GM23338 (cell line): ENCODE results near the gene ACAN. TPM values are rescaled to one million over a fixed set of nuclear protein-coding genes. Genes with fewer than 3 reads are reported as not detected.

Source experiments
- ATAC-seq: fragments of 200-7000 bp; cut with Tn5 transposase; 3 replicates; pipeline ENCODE4 v1.9.1; 2020
- DNase-seq: peaks from one replicate; pipeline ENCODE4 v3.0.0-alpha.2; 2015; ENCODE audit warnings: low spot score
- H2AFZ ChIP-seq: fragments of 200-600 bp; sonication (generic); 2 replicates; pipeline ENCODE4 v1.8.0; 2016; ENCODE audit warnings: antibody characterized with exemption, mild to moderate bottlenecking, moderate library complexity
- H3F3A ChIP-seq: fragments of 200-600 bp; sonication (generic); replicated peaks from 2 replicates; pipeline ENCODE4 v1.8.0; 2017; ENCODE audit warnings: antibody characterized with exemption, mixed run types, low read depth
- H3K27ac ChIP-seq: fragments of 200-600 bp; sonication (generic); 2 replicates; pipeline ENCODE4 v1.6.1; 2016; ENCODE audit warnings: low read depth
- H3K27me3 ChIP-seq: fragments of 200-600 bp; sonication (generic); 2 replicates; pipeline ENCODE4 v1.8.0; 2016; ENCODE audit warnings: mild to moderate bottlenecking, mixed run types, moderate library complexity; ENCODE audit not compliant: insufficient read depth
- H3K36me3 ChIP-seq: fragments of 200-600 bp; sonication (generic); 2 replicates; pipeline ENCODE4 v1.8.0; 2016; ENCODE audit warnings: mild to moderate bottlenecking; ENCODE audit not compliant: insufficient read depth
- H3K4me1 ChIP-seq: fragments of 200-600 bp; sonication (generic); 2 replicates; pipeline ENCODE4 v1.8.0; 2016; ENCODE audit warnings: mild to moderate bottlenecking, moderate library complexity; ENCODE audit not compliant: insufficient read depth
- H3K4me2 ChIP-seq: fragments of 200-600 bp; sonication (generic); 2 replicates; pipeline ENCODE4 v1.7.1; 2017; ENCODE audit warnings: mixed run types
- H3K4me3 ChIP-seq: fragments of 200-600 bp; sonication (generic); 2 replicates; pipeline ENCODE4 v1.6.1; 2016; ENCODE audit warnings: mixed run types
- H3K79me2 ChIP-seq: fragments of 200-600 bp; sonication (generic); replicated peaks from 2 replicates; pipeline ENCODE4 v1.8.0; 2017; ENCODE audit warnings: mild to moderate bottlenecking; ENCODE audit not compliant: insufficient read depth
- H3K9me2 ChIP-seq: fragments of 200-600 bp; sonication (generic); 2 replicates; pipeline ENCODE4 v1.8.0; 2017; ENCODE audit not compliant: insufficient read depth
- H4K20me1 ChIP-seq: fragments of 200-600 bp; sonication (generic); replicated peaks from 2 replicates; pipeline ENCODE4 v1.8.0; 2017; ENCODE audit warnings: mild to moderate bottlenecking; ENCODE audit not compliant: insufficient read depth
- H3K27ac Mint-ChIP-seq: 2 replicates; pipeline ENCODE4 v1.8.0; 2020; ENCODE audit warnings: inconsistent platforms, mild to moderate bottlenecking, moderate library complexity, mixed read lengths
- H3K27me3 Mint-ChIP-seq: 3 replicates; pipeline ENCODE4 v1.8.0; 2022; ENCODE audit warnings: low read depth, mild to moderate bottlenecking, moderate library complexity, mixed read lengths, inconsistent platforms; ENCODE audit not compliant: insufficient read depth, poor library complexity
- H3K36me3 Mint-ChIP-seq: 3 replicates; pipeline ENCODE4 v1.8.0; 2021; ENCODE audit warnings: low read depth, mild to moderate bottlenecking, inconsistent platforms, moderate library complexity, mixed read lengths
- H3K4me1 Mint-ChIP-seq: 3 replicates; pipeline ENCODE4 v1.8.0; 2020; ENCODE audit warnings: mild to moderate bottlenecking, inconsistent platforms, mixed read lengths
- H3K4me3 Mint-ChIP-seq: 3 replicates; pipeline ENCODE4 v1.8.0; 2021; ENCODE audit warnings: moderate library complexity, mild to moderate bottlenecking, inconsistent platforms, mixed read lengths
- H3K9me3 Mint-ChIP-seq: 3 replicates; pipeline ENCODE4 v1.8.0; 2020; ENCODE audit warnings: moderate library complexity, mild to moderate bottlenecking, inconsistent platforms, mixed read lengths
- CREB1 ChIP-seq: fragments of 250-450 bp; sonication (Bioruptor Pico); IDR thresholded peaks from 2 replicates; pipeline ENCODE4 v1.5.0; 2020; ENCODE audit warnings: low read depth, mild to moderate bottlenecking, moderate library complexity
- EZH2 ChIP-seq: fragments of 200-600 bp; sonication (generic); IDR thresholded peaks from one replicate; pipeline ENCODE4 v1.8.0; 2017; ENCODE audit warnings: antibody characterized with exemption, mild to moderate bottlenecking, low read depth; ENCODE audit not compliant: unreplicated experiment
- JUNB ChIP-seq: IDR thresholded peaks from one replicate; pipeline ENCODE4 v1.6.1; 2016; ENCODE audit warnings: antibody characterized with exemption; ENCODE audit not compliant: unreplicated experiment
- NANOG ChIP-seq: IDR thresholded peaks from 2 replicates; pipeline ENCODE4 v1.6.1; 2016; ENCODE audit warnings: antibody characterized with exemption, borderline replicate concordance
- POLR2AphosphoS5 ChIP-seq: IDR thresholded peaks from 2 replicates; pipeline ENCODE4 v1.6.1; 2016; ENCODE audit warnings: antibody characterized with exemption, low read depth
- ZNF114 ChIP-seq: fragments of 250-450 bp; sonication (Bioruptor Pico); IDR thresholded peaks from 2 replicates; pipeline ENCODE4 v1.5.0; 2020; ENCODE audit warnings: mild to moderate bottlenecking, moderate library complexity
- ZNF331 ChIP-seq: fragments of 250-450 bp; sonication (Bioruptor Pico); IDR thresholded peaks from 2 replicates; pipeline ENCODE4 v1.5.0; 2020; ENCODE audit warnings: low read depth, mild to moderate bottlenecking, moderate library complexity
- polyA plus RNA-seq: library from polyadenylated mRNA; unstranded; fragments of >200 nt; fragmentation: Nextera tagmentation; extraction: Ambion mirVana; gene quantifications from 2 replicates; pipeline ENCODE4 v1.2.1, GENCODE V29; 2016
- total RNA-seq: library from RNA; depleted of rRNA; stranded (reverse); fragments of >200 nt; shearing (Covaris generic); gene quantifications from 2 replicates; pipeline ENCODE4 v1.2.3, GENCODE V29; 2014
- TF ChIP-seq, protein P1 (sequence below): fragments of 250-450 bp; sonication (Bioruptor Pico); IDR thresholded peaks from 2 replicates; pipeline ENCODE4 v1.5.0; 2020; ENCODE audit warnings: mild to moderate bottlenecking, moderate library complexity
- TF ChIP-seq, protein P2 (sequence below): IDR thresholded peaks from one replicate; pipeline ENCODE4 v1.6.1; 2018; ENCODE audit warnings: antibody characterized with exemption; ENCODE audit not compliant: unreplicated experiment
- TF ChIP-seq, protein P3 (sequence below): IDR thresholded peaks from 2 replicates; pipeline ENCODE4 v1.6.1; 2016; ENCODE audit warnings: antibody characterized with exemption

ACAN gene
- total and polyA plus RNA-seq, 2 experiments from 2014 or later = 2.5 to 4.9 TPM

DNA sequence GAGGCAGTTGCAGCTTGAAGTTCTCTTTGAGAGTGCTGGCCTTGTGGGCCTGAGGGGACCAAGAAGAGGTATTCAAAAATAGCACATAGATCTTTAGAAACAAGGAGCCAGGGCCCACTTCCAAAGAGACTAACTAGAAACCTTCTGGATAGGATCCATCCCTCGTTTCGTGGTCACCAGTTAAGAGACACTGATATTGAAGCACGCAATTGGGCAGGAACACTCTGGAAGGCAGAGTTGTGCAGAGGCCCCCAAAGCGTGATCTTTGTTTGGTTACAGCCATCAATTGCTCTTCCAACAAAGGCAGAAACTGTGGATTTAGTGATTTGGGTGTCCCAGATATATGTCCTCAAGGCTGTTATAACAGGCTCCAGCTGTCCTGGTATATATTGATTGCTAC is 46.7 kb upstream of the ACAN start:
- H2AFZ ChIP-seq = no peak overlapping the region
- H3K36me3 Mint-ChIP-seq = no peaks in the 10 kb centered on the region
- H3K27me3 ChIP-seq = no peaks in the 10 kb centered on the region
- H3K4me2 ChIP-seq = no peak overlapping the region
- DNase-seq (no peak), ATAC-seq (no peak)
- H3K27ac ChIP-seq = no peak overlapping the region
- H3K9me3 Mint-ChIP-seq = no peaks in the 10 kb centered on the region
- TF ChIP-seq CREB1 (CRISPR knock-in tag) = no peak
- TF ChIP-seq, protein P1, sequence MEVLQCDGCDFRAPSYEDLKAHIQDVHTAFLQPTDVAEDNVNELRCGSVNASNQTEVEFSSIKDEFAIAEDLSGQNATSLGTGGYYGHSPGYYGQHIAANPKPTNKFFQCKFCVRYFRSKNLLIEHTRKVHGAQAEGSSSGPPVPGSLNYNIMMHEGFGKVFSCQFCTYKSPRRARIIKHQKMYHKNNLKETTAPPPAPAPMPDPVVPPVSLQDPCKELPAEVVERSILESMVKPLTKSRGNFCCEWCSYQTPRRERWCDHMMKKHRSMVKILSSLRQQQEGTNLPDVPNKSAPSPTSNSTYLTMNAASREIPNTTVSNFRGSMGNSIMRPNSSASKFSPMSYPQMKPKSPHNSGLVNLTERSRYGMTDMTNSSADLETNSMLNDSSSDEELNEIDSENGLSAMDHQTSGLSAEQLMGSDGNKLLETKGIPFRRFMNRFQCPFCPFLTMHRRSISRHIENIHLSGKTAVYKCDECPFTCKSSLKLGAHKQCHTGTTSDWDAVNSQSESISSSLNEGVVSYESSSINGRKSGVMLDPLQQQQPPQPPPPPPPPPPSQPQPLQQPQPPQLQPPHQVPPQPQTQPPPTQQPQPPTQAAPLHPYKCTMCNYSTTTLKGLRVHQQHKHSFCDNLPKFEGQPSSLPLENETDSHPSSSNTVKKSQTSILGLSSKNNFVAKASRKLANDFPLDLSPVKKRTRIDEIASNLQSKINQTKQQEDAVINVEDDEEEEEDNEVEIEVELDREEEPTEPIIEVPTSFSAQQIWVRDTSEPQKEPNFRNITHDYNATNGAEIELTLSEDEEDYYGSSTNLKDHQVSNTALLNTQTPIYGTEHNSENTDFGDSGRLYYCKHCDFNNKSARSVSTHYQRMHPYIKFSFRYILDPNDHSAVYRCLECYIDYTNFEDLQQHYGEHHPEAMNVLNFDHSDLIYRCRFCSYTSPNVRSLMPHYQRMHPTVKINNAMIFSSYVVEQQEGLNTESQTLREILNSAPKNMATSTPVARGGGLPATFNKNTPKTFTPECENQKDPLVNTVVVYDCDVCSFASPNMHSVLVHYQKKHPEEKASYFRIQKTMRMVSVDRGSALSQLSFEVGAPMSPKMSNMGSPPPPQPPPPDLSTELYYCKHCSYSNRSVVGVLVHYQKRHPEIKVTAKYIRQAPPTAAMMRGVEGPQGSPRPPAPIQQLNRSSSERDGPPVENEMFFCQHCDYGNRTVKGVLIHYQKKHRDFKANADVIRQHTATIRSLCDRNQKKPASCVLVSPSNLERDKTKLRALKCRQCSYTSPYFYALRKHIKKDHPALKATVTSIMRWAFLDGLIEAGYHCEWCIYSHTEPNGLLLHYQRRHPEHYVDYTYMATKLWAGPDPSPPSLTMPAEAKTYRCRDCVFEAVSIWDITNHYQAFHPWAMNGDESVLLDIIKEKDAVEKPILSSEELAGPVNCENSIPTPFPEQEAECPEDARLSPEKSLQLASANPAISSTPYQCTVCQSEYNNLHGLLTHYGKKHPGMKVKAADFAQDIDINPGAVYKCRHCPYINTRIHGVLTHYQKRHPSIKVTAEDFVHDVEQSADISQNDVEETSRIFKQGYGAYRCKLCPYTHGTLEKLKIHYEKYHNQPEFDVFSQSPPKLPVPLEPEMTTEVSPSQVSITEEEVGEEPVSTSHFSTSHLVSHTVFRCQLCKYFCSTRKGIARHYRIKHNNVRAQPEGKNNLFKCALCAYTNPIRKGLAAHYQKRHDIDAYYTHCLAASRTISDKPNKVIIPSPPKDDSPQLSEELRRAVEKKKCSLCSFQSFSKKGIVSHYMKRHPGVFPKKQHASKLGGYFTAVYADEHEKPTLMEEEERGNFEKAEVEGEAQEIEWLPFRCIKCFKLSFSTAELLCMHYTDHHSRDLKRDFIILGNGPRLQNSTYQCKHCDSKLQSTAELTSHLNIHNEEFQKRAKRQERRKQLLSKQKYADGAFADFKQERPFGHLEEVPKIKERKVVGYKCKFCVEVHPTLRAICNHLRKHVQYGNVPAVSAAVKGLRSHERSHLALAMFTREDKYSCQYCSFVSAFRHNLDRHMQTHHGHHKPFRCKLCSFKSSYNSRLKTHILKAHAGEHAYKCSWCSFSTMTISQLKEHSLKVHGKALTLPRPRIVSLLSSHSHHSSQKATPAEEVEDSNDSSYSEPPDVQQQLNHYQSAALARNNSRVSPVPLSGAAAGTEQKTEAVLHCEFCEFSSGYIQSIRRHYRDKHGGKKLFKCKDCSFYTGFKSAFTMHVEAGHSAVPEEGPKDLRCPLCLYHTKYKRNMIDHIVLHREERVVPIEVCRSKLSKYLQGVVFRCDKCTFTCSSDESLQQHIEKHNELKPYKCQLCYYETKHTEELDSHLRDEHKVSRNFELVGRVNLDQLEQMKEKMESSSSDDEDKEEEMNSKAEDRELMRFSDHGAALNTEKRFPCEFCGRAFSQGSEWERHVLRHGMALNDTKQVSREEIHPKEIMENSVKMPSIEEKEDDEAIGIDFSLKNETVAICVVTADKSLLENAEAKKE (CRISPR knock-in tag) = no peak
- TF ChIP-seq, protein P2, sequence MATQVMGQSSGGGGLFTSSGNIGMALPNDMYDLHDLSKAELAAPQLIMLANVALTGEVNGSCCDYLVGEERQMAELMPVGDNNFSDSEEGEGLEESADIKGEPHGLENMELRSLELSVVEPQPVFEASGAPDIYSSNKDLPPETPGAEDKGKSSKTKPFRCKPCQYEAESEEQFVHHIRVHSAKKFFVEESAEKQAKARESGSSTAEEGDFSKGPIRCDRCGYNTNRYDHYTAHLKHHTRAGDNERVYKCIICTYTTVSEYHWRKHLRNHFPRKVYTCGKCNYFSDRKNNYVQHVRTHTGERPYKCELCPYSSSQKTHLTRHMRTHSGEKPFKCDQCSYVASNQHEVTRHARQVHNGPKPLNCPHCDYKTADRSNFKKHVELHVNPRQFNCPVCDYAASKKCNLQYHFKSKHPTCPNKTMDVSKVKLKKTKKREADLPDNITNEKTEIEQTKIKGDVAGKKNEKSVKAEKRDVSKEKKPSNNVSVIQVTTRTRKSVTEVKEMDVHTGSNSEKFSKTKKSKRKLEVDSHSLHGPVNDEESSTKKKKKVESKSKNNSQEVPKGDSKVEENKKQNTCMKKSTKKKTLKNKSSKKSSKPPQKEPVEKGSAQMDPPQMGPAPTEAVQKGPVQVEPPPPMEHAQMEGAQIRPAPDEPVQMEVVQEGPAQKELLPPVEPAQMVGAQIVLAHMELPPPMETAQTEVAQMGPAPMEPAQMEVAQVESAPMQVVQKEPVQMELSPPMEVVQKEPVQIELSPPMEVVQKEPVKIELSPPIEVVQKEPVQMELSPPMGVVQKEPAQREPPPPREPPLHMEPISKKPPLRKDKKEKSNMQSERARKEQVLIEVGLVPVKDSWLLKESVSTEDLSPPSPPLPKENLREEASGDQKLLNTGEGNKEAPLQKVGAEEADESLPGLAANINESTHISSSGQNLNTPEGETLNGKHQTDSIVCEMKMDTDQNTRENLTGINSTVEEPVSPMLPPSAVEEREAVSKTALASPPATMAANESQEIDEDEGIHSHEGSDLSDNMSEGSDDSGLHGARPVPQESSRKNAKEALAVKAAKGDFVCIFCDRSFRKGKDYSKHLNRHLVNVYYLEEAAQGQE = no peak
- no peak for TF ChIP-seq ZNF114 (CRISPR knock-in tag)
- no peak for TF ChIP-seq NANOG
- TF ChIP-seq, protein P3, sequence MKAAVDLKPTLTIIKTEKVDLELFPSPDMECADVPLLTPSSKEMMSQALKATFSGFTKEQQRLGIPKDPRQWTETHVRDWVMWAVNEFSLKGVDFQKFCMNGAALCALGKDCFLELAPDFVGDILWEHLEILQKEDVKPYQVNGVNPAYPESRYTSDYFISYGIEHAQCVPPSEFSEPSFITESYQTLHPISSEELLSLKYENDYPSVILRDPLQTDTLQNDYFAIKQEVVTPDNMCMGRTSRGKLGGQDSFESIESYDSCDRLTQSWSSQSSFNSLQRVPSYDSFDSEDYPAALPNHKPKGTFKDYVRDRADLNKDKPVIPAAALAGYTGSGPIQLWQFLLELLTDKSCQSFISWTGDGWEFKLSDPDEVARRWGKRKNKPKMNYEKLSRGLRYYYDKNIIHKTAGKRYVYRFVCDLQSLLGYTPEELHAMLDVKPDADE = no peak
- no peak for TF ChIP-seq EZH2
- TF ChIP-seq JUNB = no peak
- TF ChIP-seq ZNF331 (CRISPR knock-in tag) = no peak
- TF ChIP-seq POLR2AphosphoS5 = no peak
- H3K4me3 Mint-ChIP-seq = no peak overlapping the region
- no peak overlapping the region for H3K4me3 ChIP-seq
- no peaks in the 10 kb centered on the region for H4K20me1 ChIP-seq
- no peaks in the 10 kb centered on the region for H3K4me1 ChIP-seq
- no peaks in the 10 kb centered on the region for H3K4me1 Mint-ChIP-seq
- H3K79me2 ChIP-seq = no peaks in the 10 kb centered on the region
- no peak overlapping the region for H3K27ac Mint-ChIP-seq
- H3K9me2 ChIP-seq = no peaks in the 10 kb centered on the region; the same call in 1 of the 2 replicates
- H3F3A ChIP-seq = no peaks in the 10 kb centered on the region; the same call in 1 of the 2 replicates
- no peaks in the 10 kb centered on the region for H3K36me3 ChIP-seq
- peaks cover 5% of the 10 kb centered on the region for H3K27me3 Mint-ChIP-seq
